ENCODE results near the gene GABRP. TPM values are rescaled to one million over a fixed set of nuclear protein-coding genes. Genes with fewer than 3 reads are reported as not detected.

Gene GABRP
- 0.32 and 0.61 TPM in 2 replicates for total RNA-seq

GRCh38 chr5:170783498-170784247 lies at the start of gene GABRP:
TSS of gene GABRP (plus strand) at chr5:170783725. CDS start at chr5:170788616, 4,891 bp downstream.

GRCh38 chr5:170861917-170862766 lies 78.6 kb downstream of the GABRP start, which contains the start of gene RANBP17:
TSS of gene RANBP17 (plus strand) at chr5:170862018.

Other genes with a start within 250 kb of the GABRP start
- gene RANBP17, start 78.3 kb downstream of the GABRP start, total RNA-seq: 13.5 and 20.1 TPM in 2 replicates

All from epithelial cell of umbilical artery (primary cell).